GM21717 (cell line): ENCODE measurements around the gene TMEM245.

Experiments used
- ATAC-seq: cut with Tn5 transposase; IDR thresholded peaks from one replicate; pipeline ENCODE4 v1.9.1; 2021; ENCODE audit warnings: mild to moderate bottlenecking, moderate library complexity; ENCODE audit not compliant: unreplicated experiment

The TMEM245 gene

DNA sequence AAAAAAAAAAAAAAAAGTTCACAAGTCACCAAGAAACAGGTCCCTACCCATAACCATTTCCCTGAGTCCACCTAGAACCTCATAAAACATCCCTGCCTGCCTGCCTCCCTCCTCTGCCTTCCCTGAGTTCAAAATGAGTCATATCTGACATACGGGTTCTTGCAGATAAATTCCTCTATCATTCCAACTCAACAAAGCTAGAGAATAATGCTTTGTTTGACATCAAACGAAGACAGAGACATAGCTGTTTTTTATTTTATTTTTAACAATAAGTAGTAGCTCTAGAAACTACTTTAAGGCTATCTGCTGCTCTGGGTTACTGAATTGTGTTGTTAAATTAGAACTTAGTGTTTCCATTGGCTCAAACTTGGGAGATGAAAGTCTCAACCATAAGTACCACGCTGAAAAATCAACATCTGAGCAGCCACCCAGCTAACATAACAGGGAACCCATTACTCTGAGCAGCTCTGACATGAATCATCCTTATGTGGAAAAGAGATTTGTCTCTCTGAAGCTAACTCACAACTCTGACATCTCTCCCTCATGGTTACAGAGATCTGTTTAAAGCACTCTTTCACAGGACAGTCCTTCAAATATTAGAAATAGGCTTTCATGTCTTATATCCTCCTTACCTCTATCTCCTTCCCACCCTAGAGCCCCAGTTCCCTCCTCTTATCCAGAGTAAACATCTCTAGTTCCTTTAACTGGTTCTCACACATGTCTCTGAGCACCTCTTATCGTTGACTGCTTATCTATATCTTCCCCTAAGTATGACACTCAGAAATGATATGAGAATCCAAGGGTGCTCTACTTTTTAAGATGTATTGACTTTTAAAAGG lies 12.1 kb downstream of the TMEM245 start:
- ATAC-seq, result no peak

DNA sequence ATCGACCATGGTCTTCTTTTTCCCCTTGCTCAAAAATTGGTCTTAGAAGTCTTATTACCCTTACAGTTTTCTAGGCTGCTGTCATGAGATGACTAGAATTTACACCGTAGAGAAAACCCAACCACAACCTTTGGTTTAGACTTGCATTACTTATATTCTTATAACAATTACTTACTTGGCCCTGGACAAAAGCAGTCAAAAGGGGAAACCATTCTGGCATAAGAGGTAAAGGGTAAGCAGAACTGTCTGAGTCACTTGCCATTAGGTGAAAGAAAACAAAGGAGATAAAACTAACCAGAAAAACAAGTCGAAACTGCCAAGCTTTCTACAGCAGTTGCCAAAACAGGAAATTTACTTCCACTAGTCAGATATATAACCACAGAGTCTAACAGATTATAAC lies 17.9 kb downstream of the TMEM245 start:
- peak; percentile 81 for ATAC-seq

DNA sequence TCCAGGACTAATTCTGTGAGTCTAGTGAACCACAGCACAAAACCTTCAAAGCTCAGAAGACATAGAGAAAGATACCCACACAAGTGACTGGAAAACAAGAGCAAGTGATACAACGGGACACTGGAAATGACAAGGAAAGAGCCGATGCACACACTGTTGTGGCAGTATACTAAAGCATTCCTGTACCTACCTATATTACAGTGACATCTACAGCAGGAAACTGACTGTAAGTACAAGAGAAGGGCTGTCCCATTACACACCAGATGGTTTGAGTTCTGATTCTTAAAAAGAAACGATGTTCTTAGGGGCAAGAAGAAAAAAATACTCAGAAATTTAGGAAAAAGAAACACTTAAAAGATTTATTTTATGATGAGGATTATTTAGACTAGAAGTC lies 18.5 kb downstream of the TMEM245 start:
- no peak for ATAC-seq

DNA sequence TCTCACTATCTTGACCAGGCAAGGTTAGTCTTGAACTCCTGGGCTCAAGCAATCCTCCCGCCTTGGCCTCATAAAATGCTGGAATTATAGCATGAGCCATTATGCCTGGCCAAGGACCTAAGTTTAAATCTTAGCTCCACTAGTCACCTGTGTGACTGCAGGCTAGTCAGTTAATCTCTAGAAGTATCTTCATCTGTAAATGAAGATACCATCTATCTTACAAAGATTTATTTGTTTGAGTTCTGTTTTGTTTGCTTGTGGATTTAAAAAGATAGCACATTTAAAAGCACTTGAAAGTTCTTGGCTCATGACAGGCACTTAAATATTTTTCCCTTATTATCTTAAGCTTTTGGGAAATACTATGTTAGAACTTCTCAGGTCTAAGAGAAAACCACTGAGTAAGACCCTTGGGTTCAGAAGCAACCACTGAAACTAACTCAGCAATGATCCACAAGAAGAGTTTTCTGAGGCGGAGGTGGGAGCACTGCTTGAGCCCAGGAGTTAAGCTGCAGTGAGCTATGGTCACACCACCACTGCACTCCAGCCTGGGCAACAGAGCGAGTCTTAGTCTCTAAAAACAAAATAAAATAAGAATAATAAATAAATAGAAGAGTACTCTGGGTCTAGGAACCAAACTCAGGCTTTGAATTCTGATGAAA lies 19.1 kb downstream of the TMEM245 start:
- no peak for ATAC-seq

DNA sequence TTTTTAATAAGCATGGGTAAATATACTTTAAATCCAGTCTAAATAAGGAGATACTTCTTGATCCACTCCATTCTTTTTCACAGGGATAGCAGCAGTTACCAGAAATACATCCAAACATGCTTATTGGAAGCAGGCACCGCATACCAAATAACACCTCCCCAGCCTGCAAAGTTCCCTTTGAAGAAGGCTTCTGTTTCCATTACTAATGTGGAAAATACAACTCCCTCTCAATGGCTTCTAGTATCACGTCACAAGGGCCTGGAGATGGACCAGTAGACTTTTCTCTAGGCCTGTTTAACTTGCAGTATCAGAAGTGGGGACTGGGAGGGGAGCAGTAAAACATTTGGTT lies 20.8 kb downstream of the TMEM245 start:
- no peak for ATAC-seq

DNA sequence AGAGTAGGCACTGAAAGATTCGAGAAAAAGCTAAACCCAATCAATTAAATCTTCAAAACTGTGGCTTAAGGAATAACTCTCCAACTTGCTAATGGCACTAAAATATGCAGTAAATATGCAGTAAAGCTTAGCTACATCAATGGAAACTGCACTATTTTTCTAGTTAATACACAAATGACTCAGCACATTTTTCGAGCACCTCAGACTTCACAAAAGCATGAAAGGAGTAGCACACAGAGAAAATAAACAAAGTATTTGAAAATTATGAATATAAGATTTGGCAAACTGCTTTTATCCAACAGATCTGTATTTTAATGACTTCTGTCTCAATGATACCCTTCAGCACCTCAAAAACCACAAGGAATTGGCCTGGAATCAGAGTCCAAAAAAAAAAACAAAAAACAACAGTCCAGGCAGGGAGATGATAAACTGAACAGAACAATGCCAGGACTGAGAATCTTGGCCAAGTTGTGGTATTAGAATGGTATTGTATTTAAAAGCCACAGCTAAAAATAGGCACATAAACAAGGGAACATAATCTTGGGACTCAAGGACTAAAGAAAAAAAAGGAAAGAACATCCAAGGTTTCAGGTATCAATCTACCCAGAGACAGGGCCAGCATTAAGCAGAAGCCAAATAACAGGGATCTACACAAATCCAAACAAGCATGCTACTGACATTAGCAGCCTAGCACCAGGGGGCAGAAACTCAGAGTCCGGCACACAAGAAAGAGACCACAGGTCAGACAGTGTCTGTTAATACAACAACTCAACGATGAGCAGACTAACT lies 21.4 kb downstream of the TMEM245 start:
- no peak for ATAC-seq

DNA sequence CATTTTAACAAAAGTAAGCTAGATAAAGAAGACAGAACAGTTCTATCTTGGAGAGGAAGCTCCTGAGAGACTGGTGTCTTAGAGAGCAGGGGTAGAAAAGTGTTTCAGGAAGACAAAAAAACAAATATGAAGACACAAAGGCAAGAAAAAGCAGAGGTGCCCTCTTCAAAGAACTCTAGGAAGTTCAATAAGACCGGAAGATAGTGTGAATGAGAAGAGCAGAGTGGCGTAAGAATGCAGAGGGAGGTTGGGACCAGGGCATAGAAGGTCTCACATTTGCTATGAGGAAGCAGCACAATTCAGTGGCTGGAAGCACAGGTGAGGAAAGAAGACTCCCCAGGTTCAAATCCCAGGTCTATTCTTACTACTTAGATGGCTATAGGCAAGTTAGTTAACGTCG lies 22.6 kb downstream of the TMEM245 start:
- no peak for ATAC-seq

DNA sequence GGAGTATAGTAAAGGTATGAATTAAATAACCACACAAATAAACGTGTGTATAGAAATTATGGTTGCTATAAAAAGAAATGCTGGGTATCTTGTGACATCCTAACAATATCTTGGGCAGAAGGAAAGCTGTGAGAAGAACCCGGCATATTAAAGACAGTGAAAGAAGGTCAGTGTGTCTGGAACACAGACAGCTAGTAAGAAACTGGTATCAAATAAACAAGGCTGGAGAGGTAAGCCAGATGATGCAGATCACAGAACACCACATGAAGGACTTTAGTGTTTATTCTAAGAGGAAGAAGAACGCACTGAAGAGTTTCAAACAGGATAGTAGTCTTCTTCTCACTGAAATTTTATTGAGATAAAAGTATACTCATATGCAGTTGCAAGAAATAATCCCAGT lies 24.4 kb downstream of the TMEM245 start:
- ATAC-seq, result no peak

DNA sequence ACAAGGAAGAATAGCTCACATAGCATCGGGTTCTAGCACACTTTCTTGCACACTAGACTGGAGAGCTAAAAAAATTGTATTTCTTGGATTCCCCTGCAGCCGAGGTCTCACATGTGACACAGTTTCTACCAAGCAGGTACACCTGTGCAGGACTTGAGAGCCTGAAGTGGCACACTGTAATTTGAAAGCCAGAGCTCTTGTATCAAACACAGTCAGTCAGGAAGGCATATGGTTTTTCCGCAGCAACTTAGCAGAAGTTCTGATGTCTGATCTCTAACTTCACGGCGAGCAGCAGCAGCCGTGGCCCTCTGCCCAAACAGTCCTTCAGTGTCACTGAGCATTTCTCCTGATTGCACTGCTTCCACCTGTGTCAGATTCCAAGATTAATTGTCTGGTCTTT lies 25.5 kb downstream of the TMEM245 start:
- ATAC-seq, result no peak

DNA sequence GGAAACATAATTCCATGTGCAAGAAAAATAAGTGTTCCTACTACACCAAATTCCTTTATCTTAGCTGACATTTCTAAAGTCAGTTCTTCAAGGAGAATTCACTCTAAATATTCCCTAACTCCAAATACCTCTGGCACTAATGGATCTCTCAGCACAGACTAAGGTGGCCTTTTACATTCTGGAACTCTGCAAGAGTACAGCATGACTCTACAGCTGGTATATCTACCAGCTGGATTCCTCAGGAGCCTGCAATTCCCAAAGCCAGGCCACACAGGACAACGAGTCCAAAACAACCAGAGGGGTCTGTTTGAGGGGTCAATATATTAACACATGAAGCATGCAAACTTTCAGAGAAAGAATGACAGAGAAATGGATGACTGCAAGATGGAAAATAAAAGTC lies 27.2 kb downstream of the TMEM245 start:
- ATAC-seq, result no peak

DNA sequence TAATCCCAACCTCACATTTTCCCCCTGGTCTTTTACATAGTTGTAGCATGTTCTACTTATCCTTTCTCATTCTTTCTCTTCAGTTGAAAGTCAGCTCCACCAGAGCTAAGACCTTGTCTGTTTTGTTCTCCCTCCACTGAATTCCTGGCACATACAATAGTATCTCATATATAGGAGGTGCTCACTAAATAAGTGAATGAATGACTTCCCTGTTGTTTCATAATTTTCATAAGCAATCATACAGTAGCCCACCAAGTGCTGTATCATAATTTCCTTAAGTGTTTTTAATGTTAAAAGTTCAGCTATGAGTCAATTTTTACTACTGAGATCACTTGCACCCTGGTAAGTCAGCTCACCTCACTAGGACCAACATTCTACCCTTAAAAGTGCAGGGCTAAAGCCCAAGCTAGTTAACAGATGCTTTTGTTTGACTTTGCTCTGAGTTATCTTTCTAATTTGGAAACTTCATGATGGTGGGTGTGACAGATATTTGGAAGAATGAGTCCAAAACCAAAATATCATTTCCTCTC lies 27.6 kb downstream of the TMEM245 start:
- ATAC-seq, result no peak

DNA sequence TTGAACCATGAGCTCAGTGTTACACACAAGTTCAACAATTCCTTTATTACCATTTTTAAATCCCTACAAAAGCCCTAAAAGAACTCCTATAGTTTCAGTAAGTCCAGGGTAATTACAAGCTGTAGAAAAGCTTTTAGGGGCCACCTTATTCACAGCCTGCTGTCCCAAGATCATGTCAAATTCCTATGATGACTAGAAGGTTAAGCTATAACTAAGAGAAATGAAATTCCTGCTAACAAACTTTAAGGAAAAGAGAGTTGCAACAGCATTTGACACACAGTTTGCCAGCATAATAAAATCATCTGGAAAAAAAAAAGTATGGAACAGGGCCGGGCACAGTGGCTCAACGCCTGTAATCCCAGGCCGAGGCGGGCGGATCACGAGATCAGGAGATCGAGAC lies 31.5 kb downstream of the TMEM245 start:
- no peak for ATAC-seq

DNA sequence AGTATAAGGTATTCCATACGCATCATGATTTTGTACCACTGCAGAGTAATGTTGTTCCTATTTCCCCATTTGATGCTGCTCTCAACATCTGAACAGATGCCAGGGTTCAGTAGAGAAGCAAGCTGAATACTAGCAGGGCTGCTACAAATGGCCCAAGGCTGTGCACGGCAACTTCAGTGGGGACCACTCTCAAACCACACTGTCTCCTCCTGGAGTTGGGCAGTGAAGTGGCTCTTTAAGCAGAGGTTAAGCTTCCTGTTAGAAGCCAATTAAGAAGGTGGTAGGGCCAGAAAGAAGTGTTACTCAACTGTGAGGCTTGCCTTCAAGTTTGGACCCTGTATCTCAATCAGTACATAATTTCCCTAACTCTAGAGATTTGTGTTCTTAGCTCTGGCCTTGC lies 32.0 kb downstream of the TMEM245 start:
- ATAC-seq, result no peak

DNA sequence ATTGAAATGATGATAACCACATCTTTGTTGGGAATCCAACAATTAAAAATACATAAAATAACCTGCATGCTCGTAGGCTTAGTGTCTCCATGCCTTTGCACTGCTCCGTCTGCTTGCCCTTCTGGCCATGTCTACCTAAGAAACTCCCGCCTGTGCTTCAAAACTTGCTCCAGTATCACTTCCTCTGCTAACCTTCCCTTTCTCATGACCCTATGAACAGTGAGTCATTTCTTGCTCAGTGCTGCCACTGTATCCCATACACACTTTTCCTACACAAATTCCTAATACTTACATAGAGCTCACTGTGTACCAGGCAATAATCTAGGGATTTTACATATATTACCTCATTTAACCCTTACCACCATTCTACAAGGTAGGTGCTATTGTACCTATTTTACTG lies 33.5 kb downstream of the TMEM245 start:
- peak; percentile 90 for ATAC-seq

DNA sequence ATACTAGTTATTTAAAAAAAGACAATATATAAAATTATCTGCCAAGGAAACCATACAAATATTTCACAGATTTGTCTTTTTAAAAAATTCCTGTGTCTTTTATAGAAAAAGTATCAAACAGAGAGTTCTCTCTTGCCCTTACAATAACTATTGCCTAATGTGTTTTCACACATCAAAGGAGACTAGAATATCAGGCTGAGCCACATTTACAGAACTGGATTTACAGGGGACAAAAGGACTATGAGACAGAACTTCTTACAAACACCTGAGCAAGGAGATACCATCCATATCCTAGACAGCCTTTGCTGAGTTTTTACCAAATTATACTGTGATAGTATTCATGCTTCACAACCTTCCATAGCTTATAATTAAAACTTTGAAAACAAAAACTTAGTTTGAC lies 34.2 kb downstream of the TMEM245 start:
- no peak for ATAC-seq

DNA sequence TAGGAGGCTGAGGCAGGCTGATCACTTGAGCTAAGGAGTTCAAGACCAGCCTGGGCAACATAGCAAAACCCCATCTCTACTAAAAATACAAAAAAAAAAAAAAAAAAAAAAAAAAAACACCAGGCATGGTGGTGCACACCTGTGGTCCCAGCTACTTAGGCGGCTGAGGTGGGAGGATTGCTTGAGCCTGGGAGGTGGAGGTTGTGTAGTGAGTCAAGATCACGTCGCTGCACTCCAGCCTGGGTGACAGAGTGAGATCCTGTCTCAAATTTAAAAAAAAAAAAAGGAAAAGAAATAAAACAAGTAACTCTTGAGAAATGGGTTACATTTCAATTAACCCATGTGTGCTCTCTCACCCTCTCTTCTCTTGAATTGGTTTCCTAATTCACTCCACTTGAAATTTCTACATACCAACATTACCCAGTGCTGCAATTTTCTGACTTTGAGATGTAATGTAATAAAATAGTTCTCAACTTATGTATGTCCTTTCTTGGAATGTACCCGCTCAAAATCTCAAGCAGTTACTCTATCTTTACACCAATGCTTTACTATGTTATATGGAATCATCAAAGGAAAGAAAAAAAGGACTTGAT lies 35.8 kb downstream of the TMEM245 start:
- no peak for ATAC-seq

DNA sequence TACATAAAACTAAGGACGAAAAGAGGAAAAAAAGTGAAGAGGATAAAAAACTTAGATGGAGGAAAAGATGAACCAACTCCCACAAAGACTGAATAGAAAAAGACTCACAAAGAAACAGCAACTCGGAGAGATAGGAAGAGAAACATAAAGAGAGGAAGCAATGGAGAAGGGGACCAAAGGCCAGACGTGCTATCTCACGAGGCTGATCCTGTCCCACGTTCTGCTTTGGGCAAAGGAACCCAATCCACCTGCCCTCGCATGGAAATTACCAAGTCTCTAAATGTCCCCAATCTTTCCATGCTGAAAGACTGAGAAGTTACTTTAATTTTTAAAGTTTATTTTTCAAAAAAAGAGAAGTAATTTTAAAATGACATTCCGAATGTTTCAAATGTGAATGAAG lies 36.6 kb downstream of the TMEM245 start:
- no peak for ATAC-seq

DNA sequence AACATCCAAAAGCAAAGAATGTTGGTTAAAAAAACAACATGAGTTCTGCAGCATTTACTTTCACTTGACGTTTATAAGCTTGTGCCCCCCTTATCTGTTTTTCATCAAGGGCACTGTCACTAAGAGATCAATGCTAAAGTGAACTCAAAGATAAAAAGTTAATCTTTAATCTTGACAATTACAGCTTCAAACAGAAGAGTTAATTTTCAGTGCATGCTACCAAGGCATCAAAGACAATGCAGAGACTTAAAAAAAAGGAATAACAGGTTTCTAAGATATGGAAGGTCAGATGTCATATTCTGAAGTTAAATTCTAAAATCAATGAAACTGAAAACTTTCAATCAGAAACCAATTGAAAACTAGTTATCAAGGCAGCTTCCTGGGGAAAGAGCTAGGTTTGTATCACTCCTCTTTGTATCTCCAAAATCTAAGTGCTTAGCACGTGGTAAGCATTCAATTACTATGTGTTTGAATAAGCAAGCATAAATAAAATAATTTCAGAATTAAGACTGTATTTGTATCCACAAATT lies 37.6 kb downstream of the TMEM245 start:
- ATAC-seq, result no peak

DNA sequence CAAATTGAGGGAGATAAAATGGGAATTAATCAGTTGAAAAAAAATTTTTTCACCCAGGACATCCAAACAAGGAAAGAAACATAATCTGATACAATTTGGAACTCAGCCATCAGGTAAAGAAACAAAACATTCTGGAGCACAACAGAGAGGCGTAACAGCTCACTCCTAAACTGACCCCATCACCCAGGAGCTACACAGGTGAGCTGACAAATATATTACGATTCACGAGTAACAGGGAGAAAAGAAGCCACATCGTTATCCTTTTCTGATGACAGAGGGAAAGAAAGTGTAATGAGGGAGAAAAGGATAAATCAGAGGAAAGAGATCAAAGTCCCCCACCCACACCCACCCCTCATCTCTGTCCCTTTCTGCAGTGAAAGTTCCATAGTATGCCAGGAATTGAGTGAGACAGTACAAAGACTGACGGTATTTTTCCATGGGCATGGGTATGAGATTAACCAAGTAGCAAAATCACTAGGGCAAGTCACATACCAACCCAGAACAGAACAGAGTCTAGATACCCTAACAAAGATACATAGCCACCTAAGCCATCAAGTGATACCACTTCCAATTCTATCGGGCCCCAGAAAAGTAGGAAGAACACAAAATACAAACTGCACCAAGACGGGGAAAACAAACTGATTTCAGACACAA lies 45.4 kb downstream of the TMEM245 start:
- ATAC-seq, result no peak

DNA sequence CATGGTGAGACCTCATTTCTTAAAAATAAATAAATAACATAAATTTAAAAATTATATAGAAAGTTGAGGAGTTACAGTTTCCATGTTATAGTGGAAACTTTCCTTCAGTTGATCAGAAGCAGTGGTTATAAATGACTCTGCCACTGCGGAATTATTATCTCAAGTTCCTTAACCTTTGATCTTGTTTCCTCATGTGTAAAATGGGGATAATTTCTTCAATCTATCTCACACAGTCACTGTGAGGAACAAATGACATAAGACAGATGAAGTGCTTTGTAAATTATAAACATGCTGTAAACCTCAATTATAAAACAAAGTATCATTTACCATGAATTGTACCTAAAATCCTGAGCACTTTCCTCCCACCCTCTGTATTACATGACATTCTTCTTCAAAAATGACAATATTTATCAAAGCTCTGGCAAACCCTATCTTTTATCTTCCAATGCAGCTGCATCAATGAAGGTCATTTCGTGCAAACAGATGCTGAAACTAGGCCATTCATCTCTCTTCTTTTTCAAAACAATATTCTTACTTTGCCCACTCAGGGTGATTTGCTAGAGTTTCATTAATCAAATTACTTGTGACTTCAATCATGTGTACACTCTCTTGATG lies 46.8 kb downstream of the TMEM245 start:
- no peak for ATAC-seq
